Stimulated activated CD8-positive, alpha-beta memory T cell treated with anti-CD3 and anti-CD28 coated beads, Interleukin-12 subunit alpha, Interleukin-12 subunit beta, amount 100 ng/mL, for 24 hours (primary cell): ENCODE measurements around the gene HSF2BP.
"Not testable (repeated sequence)": the region's sequence is repeated elsewhere in the genome, so short reads cannot be mapped to it uniquely, and the experiment has no call there.

ENCODE experiments used
- DNase-seq: peaks from one replicate; pipeline ENCODE4 v3.0.0-alpha.2; 2020; ENCODE audit errors: extremely low read depth

The HSF2BP gene

DNA sequence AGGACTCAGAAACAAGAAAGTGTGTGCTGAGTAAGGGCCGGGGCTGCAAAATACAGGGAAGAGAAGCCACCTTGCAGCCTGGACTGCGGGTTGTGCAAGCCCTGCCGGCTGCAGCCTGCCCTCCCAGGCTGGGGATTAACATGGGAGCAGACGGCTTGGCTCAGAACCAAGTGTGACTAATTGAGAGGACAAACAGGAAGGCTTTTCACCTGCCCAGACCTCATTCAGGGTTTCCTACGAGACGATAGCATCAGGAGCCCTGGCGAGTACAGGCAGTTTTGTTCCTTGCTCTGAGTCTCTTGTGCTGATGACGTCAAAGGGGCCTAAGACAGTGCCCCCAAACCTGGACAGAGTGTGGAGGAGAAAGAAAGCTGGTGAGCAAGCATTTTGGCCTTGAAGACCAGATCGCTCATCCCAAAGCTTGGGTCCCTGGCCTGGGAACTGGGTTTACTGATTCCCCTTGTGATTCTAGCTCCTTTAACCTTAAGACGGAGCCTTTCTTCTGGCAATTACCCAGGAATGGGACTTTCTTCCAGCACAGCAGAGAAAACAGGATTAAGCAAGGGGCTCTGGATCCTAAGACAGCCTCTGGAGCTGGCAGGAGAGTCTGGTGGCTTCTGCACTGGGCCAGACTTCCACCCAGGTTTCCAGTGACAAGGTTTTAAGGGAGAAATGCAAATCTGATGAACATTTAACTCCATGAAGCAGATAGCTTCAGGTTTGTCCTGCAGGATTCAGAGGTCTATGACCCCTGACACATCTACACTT lies 142.2 kb downstream of the HSF2BP start:
- not testable (repeated sequence) for DNase-seq

DNA sequence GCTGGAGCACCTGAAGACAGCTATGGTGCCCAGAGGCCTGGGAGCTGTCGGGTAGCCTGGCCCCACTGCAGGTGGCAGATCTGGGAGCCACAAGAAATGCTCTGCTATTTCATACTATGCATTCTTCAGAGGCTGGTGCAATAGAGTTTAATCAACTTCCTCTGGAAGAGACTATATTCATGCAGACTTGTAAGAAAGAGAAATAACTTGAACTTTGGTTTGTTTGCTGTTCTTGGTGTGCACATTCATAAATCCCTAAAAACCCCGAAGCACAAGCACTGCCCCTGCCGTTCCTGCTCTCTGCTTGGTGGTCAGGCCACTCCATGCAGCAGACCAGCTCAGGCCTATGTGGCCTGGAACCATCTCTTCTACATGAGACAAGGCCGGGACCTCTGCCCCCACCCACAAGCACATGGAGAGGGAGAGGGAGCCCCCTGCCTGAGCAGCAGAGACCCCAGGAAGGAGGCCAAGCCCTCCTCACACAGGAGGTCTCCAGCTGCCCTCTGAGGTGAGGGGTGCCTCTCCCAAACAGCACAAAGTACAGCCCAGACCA lies 142.9 kb downstream of the HSF2BP start:
- DNase-seq, result not testable (repeated sequence)

DNA sequence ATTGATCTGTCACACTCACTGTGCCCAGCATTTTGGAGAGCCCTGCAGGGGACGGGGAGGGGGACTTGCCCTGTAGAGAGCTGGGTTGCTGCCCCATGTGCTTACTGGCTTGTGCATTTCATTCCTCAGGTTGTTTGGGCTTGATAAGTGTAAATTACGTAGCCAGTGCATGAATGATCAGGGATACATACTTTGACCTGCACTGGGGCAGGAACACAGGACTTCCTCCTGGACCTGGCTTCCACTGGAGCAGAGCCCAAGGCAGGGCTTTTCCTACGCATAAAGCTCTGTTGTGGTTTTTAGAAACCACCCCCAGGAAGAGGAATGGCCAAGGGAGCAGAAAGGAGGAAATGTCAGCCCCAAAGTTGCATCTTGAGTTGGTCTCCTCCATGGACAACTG lies 144.5 kb downstream of the HSF2BP start:
- DNase-seq, result not testable (repeated sequence)

DNA sequence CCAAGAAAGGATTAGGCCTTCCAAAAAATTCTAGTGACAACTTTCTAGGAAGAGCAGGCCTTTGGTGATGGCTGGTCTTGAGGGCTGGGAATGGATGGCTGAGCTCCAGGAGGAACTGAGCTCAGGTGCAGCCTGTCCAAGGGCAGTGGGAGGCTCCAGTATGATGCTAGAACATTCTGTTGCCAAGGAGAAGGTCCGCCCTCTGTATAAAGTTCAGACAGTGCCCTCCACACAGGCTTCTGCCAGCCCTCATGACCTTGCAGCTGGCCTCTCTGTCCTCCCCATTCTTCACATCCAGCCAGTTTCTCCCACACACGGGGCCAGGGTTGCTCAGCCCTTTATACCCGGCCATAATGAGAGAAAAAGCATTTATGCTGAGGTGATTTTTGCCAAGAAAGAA lies 146.3 kb downstream of the HSF2BP start:
- not testable (repeated sequence) for DNase-seq

DNA sequence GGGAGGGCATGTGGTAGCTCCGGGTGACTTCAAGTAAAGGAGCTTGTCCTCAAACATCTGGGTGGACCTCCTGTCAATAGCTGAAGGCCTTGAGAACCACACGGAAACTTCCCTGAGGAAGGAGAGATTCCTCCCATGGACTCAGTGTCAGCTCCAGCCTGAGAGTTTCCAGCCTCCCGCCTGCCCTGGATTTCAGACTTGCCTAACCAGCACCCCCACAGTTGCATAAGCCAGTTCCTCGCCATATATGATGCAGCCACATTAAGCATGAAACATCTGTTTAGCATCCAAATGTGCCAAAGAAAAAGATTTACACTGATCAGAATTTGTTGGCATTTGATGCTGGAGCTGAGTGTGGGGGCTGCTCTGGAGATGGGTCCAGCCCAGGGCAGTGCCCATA lies 148.1 kb downstream of the HSF2BP start:
- not testable (repeated sequence) for DNase-seq

DNA sequence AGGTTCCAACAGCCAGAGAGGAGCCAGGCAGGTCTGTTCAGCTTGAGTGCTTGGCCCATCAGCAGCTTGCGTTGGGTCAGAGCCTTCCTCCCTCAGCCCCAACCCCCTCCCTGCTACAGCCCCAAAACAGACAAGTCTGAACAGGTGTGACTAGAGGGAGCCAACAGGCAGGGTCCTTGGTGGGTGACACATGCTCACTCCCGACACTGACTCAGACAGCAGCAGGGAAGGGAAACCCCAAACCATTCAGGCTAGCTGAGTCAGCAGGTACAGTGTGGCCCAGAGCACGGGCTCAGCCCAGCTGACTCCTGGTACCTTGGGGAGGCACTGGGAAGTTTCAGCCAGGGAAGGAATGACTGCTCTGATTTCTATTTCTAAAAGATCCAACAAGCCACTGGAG lies 148.6 kb downstream of the HSF2BP start:
- DNase-seq, result not testable (repeated sequence)

DNA sequence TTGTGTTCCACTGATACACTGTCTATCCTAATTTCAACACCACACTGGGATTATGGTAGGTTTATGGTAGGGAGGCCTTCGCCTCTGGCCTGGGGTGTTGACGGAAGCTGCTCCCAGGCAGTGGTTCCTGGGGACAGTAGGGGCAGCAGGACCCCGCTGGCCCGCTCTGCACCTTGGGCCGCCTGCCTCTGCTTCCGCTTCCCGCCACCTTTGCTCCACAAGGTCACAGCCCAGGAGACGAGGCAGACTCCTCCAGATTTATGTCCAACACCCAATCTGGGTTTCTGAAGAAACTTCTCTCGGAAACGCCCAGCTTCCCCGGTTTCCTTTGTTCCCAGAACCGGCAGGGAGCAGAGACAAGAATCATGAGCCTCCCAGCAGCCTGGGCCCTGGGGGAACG lies 155.4 kb downstream of the HSF2BP start:
- DNase-seq, result not testable (repeated sequence)

DNA sequence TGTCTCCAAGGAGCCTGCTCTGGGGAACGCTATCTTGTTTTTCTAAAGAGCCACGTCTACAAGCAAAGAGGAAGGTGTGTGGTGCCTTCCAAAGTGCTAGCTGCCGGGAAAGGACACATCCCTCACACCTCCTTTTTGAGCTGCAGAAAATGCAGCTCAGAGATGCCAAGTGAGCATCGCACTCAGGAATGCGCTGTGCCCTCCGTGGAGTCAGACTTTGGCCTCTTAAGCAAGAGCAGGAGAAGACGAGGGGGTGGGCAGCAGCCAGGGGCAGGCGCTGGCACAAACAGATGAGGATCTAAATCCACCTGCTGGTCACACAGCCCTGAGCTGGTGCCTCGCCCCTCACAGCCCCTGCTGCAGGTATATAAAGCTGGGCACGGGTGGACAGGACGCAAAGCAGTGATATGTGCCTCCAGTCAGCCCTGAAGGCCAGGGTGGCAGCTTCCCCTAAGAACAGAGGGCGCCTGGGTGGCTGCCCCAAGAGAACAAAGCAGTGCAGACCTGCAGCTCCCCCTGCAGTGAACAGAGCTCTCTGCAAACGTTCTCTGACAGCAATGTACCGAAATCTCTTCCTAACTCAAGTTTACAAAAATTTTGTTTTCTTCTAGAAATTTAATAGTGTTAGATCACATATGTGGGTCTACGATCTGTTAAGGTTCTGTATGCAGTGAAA lies 156.1 kb downstream of the HSF2BP start:
- not testable (repeated sequence) for DNase-seq

DNA sequence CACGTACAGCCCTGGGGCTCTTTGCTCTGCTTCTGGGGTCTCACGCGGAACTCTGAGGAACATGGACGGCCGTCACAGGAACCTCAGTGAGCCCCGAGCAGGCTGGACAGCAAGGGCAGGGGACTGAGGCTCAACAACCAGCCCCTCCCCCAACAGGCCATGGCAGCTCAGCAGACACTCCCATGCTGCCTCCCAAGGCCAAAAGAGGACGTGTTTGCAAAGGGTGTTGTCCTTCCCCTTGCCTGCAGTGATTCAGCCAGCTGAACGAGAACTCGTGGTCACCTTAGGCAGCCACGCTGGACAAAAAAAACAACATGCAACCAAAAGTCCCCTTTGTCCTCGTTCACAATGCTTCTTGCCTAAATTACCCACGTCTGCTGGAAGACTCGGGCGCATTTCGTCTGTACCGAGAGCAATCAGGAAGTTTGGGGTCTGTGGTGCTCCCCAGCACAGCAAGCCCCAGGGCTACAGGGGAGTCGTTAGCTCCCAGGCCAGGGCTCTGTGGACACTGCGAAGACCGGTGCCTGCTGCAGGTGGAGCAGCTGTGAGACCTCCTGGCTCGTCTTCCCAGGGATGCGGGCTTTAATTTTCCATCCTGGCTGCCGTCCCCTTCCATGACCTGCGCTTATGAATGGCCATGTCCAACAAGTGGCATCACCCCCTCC lies 156.7 kb downstream of the HSF2BP start:
- not testable (repeated sequence) for DNase-seq

DNA sequence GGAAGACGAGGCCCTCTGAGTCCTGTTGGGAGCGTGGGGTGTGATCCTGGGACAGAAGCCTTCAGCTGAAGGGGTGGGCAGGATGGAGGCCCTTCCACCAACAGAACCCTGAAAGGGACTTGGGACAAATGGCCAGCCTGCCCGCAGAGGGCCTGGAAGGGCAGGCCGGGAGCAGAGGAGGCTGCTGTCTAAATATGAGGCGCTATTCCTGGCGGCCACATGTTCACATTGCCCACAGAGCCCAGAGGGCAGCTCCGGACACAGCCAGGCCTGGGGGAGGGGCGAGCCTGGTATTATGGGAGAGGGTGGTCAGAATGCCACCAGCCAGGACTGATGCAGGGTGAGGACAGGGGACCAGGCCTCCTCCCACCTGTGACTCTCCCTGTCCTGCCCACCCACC lies 160.4 kb downstream of the HSF2BP start:
- not testable (repeated sequence) for DNase-seq

DNA sequence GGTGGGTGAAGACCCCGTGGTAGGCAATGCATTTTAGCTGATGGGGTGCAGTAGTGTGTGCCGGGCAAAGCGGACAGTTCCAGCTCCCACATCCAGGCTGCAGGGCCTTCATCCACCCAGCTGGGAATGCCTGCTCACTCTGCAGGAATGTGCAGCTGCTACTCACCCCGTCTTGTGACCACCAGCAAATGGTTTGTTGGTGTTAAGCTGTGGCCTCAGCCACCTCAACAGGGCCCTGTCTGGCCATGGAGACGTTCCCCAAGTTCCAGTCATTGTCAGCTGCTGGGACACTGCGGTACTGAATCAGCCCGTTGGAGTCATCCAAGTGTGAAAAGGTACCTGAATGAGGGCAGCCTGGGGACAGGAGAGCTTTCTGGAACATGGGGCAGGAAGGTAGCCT lies 161.2 kb downstream of the HSF2BP start:
- DNase-seq, result not testable (repeated sequence)

DNA sequence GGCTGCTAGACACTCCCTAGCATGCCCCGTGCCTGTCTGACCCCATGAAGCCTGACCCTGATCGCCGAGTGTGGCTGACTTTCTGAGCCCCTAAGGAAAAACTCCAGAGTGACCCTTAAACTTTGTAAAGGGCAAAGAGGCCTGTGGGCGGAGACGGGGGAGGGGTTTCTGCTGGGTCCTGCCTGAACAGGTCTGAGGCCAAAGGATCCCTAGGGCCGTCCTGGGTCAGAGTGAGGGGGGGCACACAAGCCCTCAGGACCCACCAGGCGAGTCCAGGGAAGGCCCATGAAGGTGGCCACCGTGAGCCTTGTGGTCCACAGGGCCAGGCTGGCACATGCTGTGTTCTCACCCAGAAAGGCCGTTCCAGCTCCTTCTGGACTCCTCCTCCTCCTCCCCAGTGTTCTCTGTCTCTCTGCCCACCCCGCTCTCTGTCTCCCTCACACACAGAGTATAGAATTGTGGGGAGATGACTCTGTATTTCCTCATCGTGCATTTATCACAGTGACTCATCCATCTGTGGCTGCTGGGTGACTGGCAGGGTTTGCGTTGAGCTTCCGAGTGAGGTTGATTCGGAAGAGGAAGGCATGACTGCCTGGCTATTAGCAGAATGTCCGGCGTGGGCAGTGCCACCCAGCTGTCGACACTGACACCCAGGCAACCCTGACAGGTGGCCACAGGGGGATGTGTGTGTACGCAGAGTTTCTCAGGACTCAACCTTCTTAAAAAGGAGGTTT lies 164.8 kb downstream of the HSF2BP start:
- not testable (repeated sequence) for DNase-seq

DNA sequence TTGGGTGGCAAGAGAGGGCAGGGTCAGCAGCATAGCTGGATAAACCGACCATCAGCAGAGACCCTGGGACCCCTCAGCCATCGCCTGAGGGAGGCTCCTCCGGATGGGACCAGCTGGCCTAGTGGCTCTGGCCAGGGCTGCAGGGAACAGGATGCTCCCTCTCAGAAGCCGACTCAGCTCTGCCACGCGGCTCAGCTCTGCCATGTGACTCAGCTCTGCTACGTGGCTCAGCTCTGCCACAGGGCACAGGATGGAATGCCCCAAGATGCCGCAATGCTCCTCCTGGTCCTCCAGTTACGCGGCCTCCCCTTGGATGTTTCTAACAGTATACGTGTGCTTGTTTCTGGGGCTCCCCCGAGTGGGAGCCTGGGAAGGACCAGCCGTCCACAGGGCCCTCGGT lies 165.8 kb downstream of the HSF2BP start:
- not testable (repeated sequence) for DNase-seq

DNA sequence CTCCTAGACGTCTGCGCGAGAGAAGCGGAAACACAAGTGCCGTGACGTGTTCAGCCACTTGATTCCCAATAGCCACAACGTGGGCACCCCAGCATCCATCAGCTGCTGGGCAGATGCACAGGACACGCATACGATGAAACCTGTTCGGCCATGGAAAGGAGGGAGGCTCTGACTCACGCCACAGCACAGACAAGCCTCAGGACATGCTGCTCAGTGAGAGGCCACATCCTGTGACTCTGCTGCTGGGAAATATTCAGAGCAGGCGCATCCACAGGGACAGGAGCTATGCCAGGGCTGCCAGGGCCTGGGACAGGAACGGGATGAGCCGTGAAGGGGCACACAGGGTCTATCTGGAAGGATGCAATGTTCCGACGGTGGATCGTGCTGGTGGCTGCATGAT lies 171.1 kb downstream of the HSF2BP start:
- not testable (repeated sequence) for DNase-seq

DNA sequence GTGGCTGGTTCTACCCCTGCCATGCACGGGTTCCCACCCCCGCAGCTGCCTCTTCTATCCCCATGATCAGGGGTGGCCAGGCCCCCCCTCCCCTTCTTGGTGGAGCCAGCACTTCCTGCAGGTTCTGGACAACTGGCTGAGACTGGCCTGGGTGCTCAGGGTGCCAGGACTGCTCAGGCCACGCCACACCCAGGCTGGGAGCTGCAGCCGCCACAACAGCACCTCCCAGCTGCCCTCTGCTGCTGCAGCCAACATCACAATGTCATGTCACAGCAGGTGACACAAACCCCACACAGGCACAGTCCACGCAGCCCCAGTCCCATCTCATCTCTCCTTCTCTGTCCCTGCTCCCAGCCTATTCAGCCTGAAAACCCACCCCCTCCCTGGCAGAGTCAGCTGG lies 173.2 kb downstream of the HSF2BP start:
- DNase-seq, result not testable (repeated sequence)

DNA sequence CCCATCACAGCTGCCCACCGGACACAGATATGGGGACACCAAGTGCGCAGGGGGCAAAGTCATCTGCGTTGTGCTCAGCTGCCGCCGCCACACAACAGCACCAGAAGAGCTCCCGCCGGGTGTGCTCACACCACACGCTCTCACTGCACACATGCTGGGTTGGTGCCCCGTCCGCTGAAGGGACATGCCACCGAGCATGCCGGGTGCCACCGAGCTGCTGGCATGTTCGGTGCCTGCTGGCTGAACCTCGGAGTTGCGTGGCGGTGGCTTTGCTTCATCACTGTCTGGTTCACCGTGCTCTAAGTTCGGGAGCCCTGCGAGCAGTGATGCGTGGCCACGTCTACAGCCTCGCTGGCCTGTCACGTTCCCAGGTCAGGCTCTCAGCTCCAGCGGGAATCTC lies 174.3 kb downstream of the HSF2BP start:
- DNase-seq, result not testable (repeated sequence)

DNA sequence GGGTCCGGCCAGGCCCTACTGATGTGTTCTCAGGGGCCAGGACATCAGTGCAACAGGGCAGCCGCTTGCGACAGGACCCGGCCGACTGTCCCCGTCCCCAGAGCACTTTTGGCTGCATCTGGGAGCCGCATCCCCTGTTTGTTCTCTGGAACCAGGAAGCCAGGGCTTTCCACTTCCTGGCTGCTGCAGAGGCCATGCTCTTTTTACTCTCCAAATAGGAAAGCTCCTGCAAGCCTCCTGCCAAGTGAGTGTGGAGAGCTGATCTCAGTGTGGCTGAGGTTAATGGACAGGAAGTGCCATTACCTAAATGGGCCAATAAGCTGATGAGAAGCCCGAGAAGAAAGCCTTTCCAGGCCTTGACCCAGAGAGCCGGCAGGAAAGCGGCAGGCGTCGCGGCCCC lies 180.1 kb downstream of the HSF2BP start:
- not testable (repeated sequence) for DNase-seq
